Measurements from ENCODE around the gene DLG2. TPM values are rescaled to one million over a fixed set of nuclear protein-coding genes. Genes with fewer than 3 reads are reported as not detected.
"Not testable (repeated sequence)": the region's sequence is repeated elsewhere in the genome, so short reads cannot be mapped to it uniquely, and the experiment has no call there.

The DLG2 gene
- total and polyA plus RNA-seq, 2 of the 8 experiments (the other 6 are each of a cell fraction or from before 2014, with no cell fraction given) = 1.7 to 14.3 TPM

GRCh38 chr11:85406316-85406715 is 220.8 kb downstream of the DLG2 start (continued):
- no peak for TF ChIP-seq SIN3A (conservative IDR thresholded peaks at IDR 0.05 in 1 of 2, IDR thresholded peaks at IDR 0.05 in 1 of 2; ENCODE audit: low read depth in 1 of 2, low read length in 2 of 2)
- TF ChIP-seq SRF (IDR thresholded peaks at IDR 0.05; ENCODE audit: low read depth, low read length) = no peak
- no peak for TF ChIP-seq SP2 (IDR thresholded peaks at IDR 0.05; ENCODE audit: low read length)
- TF ChIP-seq SIX5 (IDR thresholded peaks at IDR 0.05; ENCODE audit: low read depth, low read length) = no peak
- no peak for TF ChIP-seq SP4 (IDR thresholded peaks at IDR 0.05; ENCODE audit: low read length)
- no peak for TF ChIP-seq RBBP5 (IDR thresholded peaks at IDR 0.05; ENCODE audit: borderline replicate concordance, low read depth, low read length)
- TF ChIP-seq SP1 (IDR thresholded peaks at IDR 0.05; ENCODE audit: low read depth, low read length) = no peak

- H4K91ac ChIP-seq (replicated peaks; ENCODE audit: insufficient read length, low read length) = peak overlapping the region; percentile 54
- not testable (repeated sequence) for H3K14ac ChIP-seq (ENCODE audit: insufficient read length); DNase-seq (ENCODE audit: low read depth in 1 of 2, low spot score in 2 of 2); H4K20me1 ChIP-seq (replicated peaks in 1 of 2; ENCODE audit: control insufficient read depth in 1 of 2, insufficient read depth in 2 of 2, low read length in 2 of 2); H3K4ac ChIP-seq (replicated peaks; ENCODE audit: insufficient read length, low read depth, low read length); H2BK120ac ChIP-seq (replicated peaks; ENCODE audit: low read depth, low read length); H3K56ac ChIP-seq (replicated peaks; ENCODE audit: insufficient read length, low read depth, low read length); H2BK20ac ChIP-seq (ENCODE audit: low read length); H3K9ac ChIP-seq (replicated peaks in 1 of 4; ENCODE audit: extremely low read depth in 1 of 4, low read depth in 3 of 4, low read length in 3 of 4); H3K23ac ChIP-seq (ENCODE audit: insufficient read length); H4K8ac ChIP-seq (ENCODE audit: extremely low read depth, insufficient read depth, low read length); H3K4me1 ChIP-seq (replicated peaks in 1 of 4; ENCODE audit: control insufficient read depth in 3 of 4, insufficient read depth in 4 of 4, low read length in 3 of 4); H2AK5ac ChIP-seq (ENCODE audit: low read depth, low read length); H3K4me2 ChIP-seq (ENCODE audit: insufficient read depth in 1 of 2, low read depth in 2 of 2, low read length in 2 of 2); H3K79me2 ChIP-seq (ENCODE audit: control insufficient read depth in 1 of 2, insufficient read depth in 2 of 2, low read length in 2 of 2); H2AFZ ChIP-seq (ENCODE audit: low read length); H3K18ac ChIP-seq (ENCODE audit: extremely low read depth, low read length); H2BK5ac ChIP-seq (ENCODE audit: low read depth, low read length); H3K27me3 ChIP-seq (replicated peaks in 1 of 4; ENCODE audit: control insufficient read depth in 3 of 4, extremely low read depth in 1 of 4, insufficient read depth in 3 of 4, low read length in 3 of 4); H4K5ac ChIP-seq (ENCODE audit: insufficient read length, low read depth, low read length); FAIRE-seq; H3K36me3 ChIP-seq (ENCODE audit: control insufficient read depth in 2 of 4, insufficient read depth in 4 of 4, low read length in 3 of 4); H3K23me2 ChIP-seq (ENCODE audit: low read depth, low read length); H3K79me1 ChIP-seq (ENCODE audit: low read depth, low read length); H3K9me3 ChIP-seq (ENCODE audit: insufficient read depth in 2 of 2, low read depth in 1 of 2, low read length in 1 of 2); H3K4me3 ChIP-seq (ENCODE audit: extremely low read depth in 1 of 4, insufficient read depth in 2 of 4, low read depth in 3 of 4, low read length in 4 of 4); H3K27ac ChIP-seq (ENCODE audit: low read depth, low read length); H2BK15ac ChIP-seq (ENCODE audit: low read length)
- CTCF ChIA-PET (ENCODE audit: partially characterized antibody) = interaction anchor here (0.6 to 1.2 kb wide), 4 partner anchors 23 to 959 kb away, joined by 3 read pairs; no protein-coding TSS in a partner anchor
- peak overlapping the region; percentile 42; the same call in 1 of the 2 replicates for H2BK12ac ChIP-seq (ENCODE audit: low read depth, low read length)
- POLR2A ChIA-PET (ENCODE audit: partially characterized antibody) = interaction anchor here (0.6 kb wide), 1 partner anchor 61 kb away, joined by 4 read pairs; no protein-coding TSS in a partner anchor
- WGBS, 2 experiments (ENCODE audit: extremely low coverage in 1 of 2, insufficient coverage in 1 of 2, insufficient read length in 1 of 2, insufficient replicate concordance in 2 of 2, low coverage in 1 of 2, low lambda C conversion rate in 2 of 2, missing lambda C conversion rate in 1 of 2) = 87% methylated on average over 4 of the region's 4 CpGs; no CpG with 5 or more reads in 1 of the 2 experiments
Measured at GRCh38 chr11:85395515-85396055, 231.6 kb downstream of the DLG2 start.
